Measurements from ENCODE around the gene SLC9A1. TPM values are rescaled to one million over a fixed set of nuclear protein-coding genes. Genes with fewer than 3 reads are reported as not detected.

Gene SLC9A1
- total and polyA plus RNA-seq, 2 of the 8 experiments (the other 6 are each of a cell fraction or from before 2014, with no cell fraction given) = 11.3 to 25.1 TPM

GRCh38 chr1:27090911-27091310 is 64.0 kb downstream of the SLC9A1 start (continued):
- TF ChIP-seq CHD7 (IDR thresholded peaks at IDR 0.05; ENCODE audit: insufficient replicate concordance, low read length) (no peak), SP4 (IDR thresholded peaks at IDR 0.05; ENCODE audit: low read length) (no peak), ATF2 (IDR thresholded peaks at IDR 0.05; ENCODE audit: low read length) (no peak), BACH1 (IDR thresholded peaks at IDR 0.05; ENCODE audit: low read length) (no peak), SUZ12 (IDR thresholded peaks at IDR 0.05; ENCODE audit: low read length) (no peak), RNF2 (IDR thresholded peaks at IDR 0.05; ENCODE audit: borderline replicate concordance, low read depth, low read length, missing control alignments, poor library complexity, severe bottlenecking) (no peak), SP2 (IDR thresholded peaks at IDR 0.05; ENCODE audit: low read length) (no peak), GABPA (IDR thresholded peaks at IDR 0.05; ENCODE audit: borderline replicate concordance, insufficient read depth, low read length) (no peak), SRF (IDR thresholded peaks at IDR 0.05; ENCODE audit: low read depth, low read length) (no peak), SP1 (IDR thresholded peaks at IDR 0.05; ENCODE audit: low read depth, low read length) (no peak)

Data from H1 (cell line).